ENCODE results near the gene ZNF778. TPM values are rescaled to one million over a fixed set of nuclear protein-coding genes. Genes with fewer than 3 reads are reported as not detected.
"Not testable (repeated sequence)": the region's sequence is repeated elsewhere in the genome, so short reads cannot be mapped to it uniquely, and the experiment has no call there.

Gene ZNF778
- total and polyA plus RNA-seq, 2 of the 13 experiments (the other 11 are each of a cell fraction or from before 2014, with no cell fraction given), result 3.8 to 7.2 TPM

GRCh38 chr16:89186593-89187031, 30.9 kb upstream of the ZNF778 start:
- Histone ChIP-seq H3K27me3 (ENCODE audit: control insufficient read depth in 1 of 2, insufficient read depth in 2 of 2, low read length in 2 of 2) (peaks cover 0 to 30% of the 10 kb centered on the region in 2 experiments; a peak in 4 of 5 replicates), H4K20me1 (ENCODE audit: insufficient read depth, low read length) (peaks cover 44% of the 10 kb centered on the region), H3K4me1 (ENCODE audit: insufficient read depth, low read length) (peaks cover 51% of the 10 kb centered on the region)
- intact Hi-C loops (cut with micrococcal nuclease; ENCODE audit: unreplicated experiment), result loop anchor here (1.0 kb wide), 1 partner anchor 13 kb away; no protein-coding TSS in a partner anchor
- H3K9me3 ChIP-seq (ENCODE audit: low read length); H3K79me2 ChIP-seq (ENCODE audit: insufficient read depth, low read length); H3K27ac ChIP-seq (ENCODE audit: extremely low read length, insufficient read depth, low read length); H3K9ac ChIP-seq (ENCODE audit: insufficient read depth, low read depth, low read length); H3K36me3 ChIP-seq (replicated peaks in 1 of 2; ENCODE audit: control insufficient read depth in 1 of 2, insufficient read depth in 2 of 2, low read length in 2 of 2); BruUV-seq (replicated peaks); H3K4me2 ChIP-seq (ENCODE audit: low read depth, low read length); ATAC-seq; FAIRE-seq; DNase-seq (ENCODE audit: low spot score); H2AFZ ChIP-seq (ENCODE audit: low read length); H3K4me3 ChIP-seq (replicated peaks in 1 of 3; ENCODE audit: insufficient read depth in 1 of 3, low read depth in 2 of 3, low read length in 3 of 3); in situ Hi-C loops (cut with HindIII; ENCODE audit: extremely low pct_ligation_motif_present, low pct_unique_long_range_greater_than_20kb); TF ChIP-seq FOXA1 (CRISPR knock-in tag; IDR thresholded peaks at IDR 0.05): not testable (repeated sequence)
- POLR2A ChIA-PET, result interaction anchor here (1.1 to 1.5 kb wide), 2 partner anchors 31 to 330 kb away, joined by 3 to 4 read pairs; partner anchors contain the start of genes GALNS, TRAPPC2L and ZNF778
- WGBS (ENCODE audit: low lambda C conversion rate), result 49% methylated on average over 13 of the region's 20 CpGs
- CTCF ChIA-PET (ENCODE audit: low intra/inter-chr PET ratio, low total read pairs), result interaction anchor here (1.3 kb wide), 1 partner anchor 30 kb away, joined by 5 read pairs; no protein-coding TSS in a partner anchor
- peak; percentile 51; the same call in 1 of the 2 replicates for TF ChIP-seq ZKSCAN8 (CRISPR knock-in tag; IDR thresholded peaks at IDR 0.05; ENCODE audit: borderline replicate concordance)
- 0 out of 2 replicates have a peak, but pooled peaks have one; percentile 43 for TF ChIP-seq ZSCAN21 (CRISPR knock-in tag; IDR thresholded peaks at IDR 0.05; ENCODE audit: borderline replicate concordance)
- peak; percentile 68; the same call in 1 of the 2 replicates for TF ChIP-seq KDM1A (CRISPR knock-in tag; IDR thresholded peaks at IDR 0.05)
- TF ChIP-seq HNRNPL (IDR thresholded peaks at IDR 0.05; ENCODE audit: low read depth, low read length), result 0 out of 2 replicates have a peak, but pooled peaks have one; percentile 2
- peak; percentile 39; the same call in 1 of the 2 replicates for TF ChIP-seq ZNF580 (CRISPR knock-in tag; IDR thresholded peaks at IDR 0.05; ENCODE audit: borderline replicate concordance, low read depth)
- 0 out of 2 replicates have a peak, but pooled peaks have one; percentile 70 for TF ChIP-seq ZBTB39 (CRISPR knock-in tag; IDR thresholded peaks at IDR 0.05)
- TF ChIP-seq FOXA1 (IDR thresholded peaks at IDR 0.05), result peak; percentile 81
- TF ChIP-seq CHD4 (IDR thresholded peaks at IDR 0.05; ENCODE audit: borderline replicate concordance, low read length), result peak; percentile 99

Measured in HepG2 (cell line).